Activated CD4-positive, alpha-beta memory T cell treated with anti-CD3 and anti-CD28 coated beads, Interleukin-2, amount 10 ng/mL, durations not matched to agents 7 days and 5 days (primary cell): ENCODE results near the gene ZNF136. TPM values are rescaled to one million over a fixed set of nuclear protein-coding genes. Genes with fewer than 3 reads are reported as not detected.

ENCODE experiments used
- total RNA-seq, 2 experiments: library from RNA; stranded (reverse); gene quantifications; one replicate each; pipeline ENCODE4 v1.2.3, GENCODE V29; 2021

The ZNF136 gene
- total RNA-seq, 2 experiments from 2014 or later: 11.0 TPM

Other genes with a start within 250 kb of the ZNF136 start
- 10 to 100 TPM; 19.1 to 20.4 TPM for gene ZNF700, start 238.0 kb upstream of the ZNF136 start, total RNA-seq
- 1 to 10 TPM; 1.4 to 2.2 TPM for gene ZNF763, start 198.1 kb upstream of the ZNF136 start, total RNA-seq
- gene ZNF433, start 127.4 kb upstream of the ZNF136 start, total RNA-seq: under 1 TPM in 1 of 2 experiments, not detected in 1; 0.25 TPM
- under 1 TPM; 0.15 to 0.28 TPM for gene ZNF878, start 110.1 kb upstream of the ZNF136 start, total RNA-seq
- gene ZNF844, start 98.4 kb upstream of the ZNF136 start, total RNA-seq: 1 to 10 TPM; 1.4 to 1.6 TPM
- gene ZNF20, start 22.7 kb upstream of the ZNF136 start, total RNA-seq: 1 to 10 TPM; 5.3 to 5.8 TPM
- gene ZNF625, start 6.4 kb upstream of the ZNF136 start, total RNA-seq: 1 to 10 TPM; 2.7 to 3.8 TPM
- gene ZNF44, start 131.8 kb downstream of the ZNF136 start, total RNA-seq: 10 to 100 TPM; 14.9 to 16.2 TPM
- 1 to 10 TPM; 4.0 to 4.5 TPM for gene ZNF563, start 170.5 kb downstream of the ZNF136 start, total RNA-seq
- gene ZNF442, start 202.6 kb downstream of the ZNF136 start, total RNA-seq: under 1 TPM; 0.75 to 0.86 TPM
- 1 to 10 TPM; 4.7 TPM for gene ZNF799, start 238.2 kb downstream of the ZNF136 start, total RNA-seq